ENCODE results near the gene TDRKH.

DNA sequence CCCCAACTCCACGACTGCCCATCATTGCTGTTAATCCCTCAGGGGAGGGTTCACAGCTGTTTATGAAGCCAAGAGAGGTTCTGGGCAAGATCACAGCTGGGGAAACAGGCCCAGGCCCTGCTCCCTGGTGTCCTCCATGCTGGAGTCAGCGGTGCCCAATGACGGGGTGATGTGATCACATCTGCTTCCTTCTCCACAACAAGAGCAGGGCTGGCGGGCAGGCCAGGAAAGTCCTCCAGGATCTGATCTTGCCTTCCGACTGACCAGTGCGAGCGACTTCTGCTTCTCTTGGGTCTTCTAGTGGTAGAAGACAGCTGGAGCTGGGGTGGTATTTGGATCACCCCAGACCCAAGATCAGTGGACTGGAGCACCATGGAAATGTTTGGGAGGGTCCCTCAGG lies 15.9 kb upstream of the TDRKH start:
- no peak for TF ChIP-seq POLR2A (IDR thresholded peaks at IDR 0.05)
- TF ChIP-seq, protein P1, sequence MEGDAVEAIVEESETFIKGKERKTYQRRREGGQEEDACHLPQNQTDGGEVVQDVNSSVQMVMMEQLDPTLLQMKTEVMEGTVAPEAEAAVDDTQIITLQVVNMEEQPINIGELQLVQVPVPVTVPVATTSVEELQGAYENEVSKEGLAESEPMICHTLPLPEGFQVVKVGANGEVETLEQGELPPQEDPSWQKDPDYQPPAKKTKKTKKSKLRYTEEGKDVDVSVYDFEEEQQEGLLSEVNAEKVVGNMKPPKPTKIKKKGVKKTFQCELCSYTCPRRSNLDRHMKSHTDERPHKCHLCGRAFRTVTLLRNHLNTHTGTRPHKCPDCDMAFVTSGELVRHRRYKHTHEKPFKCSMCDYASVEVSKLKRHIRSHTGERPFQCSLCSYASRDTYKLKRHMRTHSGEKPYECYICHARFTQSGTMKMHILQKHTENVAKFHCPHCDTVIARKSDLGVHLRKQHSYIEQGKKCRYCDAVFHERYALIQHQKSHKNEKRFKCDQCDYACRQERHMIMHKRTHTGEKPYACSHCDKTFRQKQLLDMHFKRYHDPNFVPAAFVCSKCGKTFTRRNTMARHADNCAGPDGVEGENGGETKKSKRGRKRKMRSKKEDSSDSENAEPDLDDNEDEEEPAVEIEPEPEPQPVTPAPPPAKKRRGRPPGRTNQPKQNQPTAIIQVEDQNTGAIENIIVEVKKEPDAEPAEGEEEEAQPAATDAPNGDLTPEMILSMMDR (IDR thresholded peaks at IDR 0.05), result no peak
